Measurements from ENCODE around the gene PRDM1.

- TF ChIP-seq CTCF (IDR thresholded peaks at IDR 0.05; ENCODE audit: insufficient read depth, low read depth, low read length) (no peak), EZH2 (IDR thresholded peaks at IDR 0.05; ENCODE audit: insufficient read depth, low read length) (no peak)
Observed at GRCh38 chr6:106117579-106117978, 31.4 kb downstream of the PRDM1 start.
